ENCODE results near the gene LAMTOR1. TPM values are rescaled to one million over a fixed set of nuclear protein-coding genes. Genes with fewer than 3 reads are reported as not detected.

The LAMTOR1 gene
- total and polyA plus RNA-seq, 4 donors, result 51.2 to 231 (median 111) TPM

- DNase-seq, result no peak
- 97 to 98% methylated on average over 2 of the region's 2 CpGs for WGBS, 2 donors
- TF ChIP-seq CTCF (IDR thresholded peaks at IDR 0.05; ENCODE audit: control extremely low read depth, extremely low read depth), result no peak
- Histone ChIP-seq H3K4me1 (ENCODE audit: control insufficient read depth in 5 of 5, insufficient read depth in 5 of 5, low read length in 5 of 5) (peaks cover 0 to 5% (median 0%) of the 10 kb centered on the region in 5 donors), H3K9me3 (ENCODE audit: control insufficient read depth in 4 of 4, insufficient read depth in 3 of 4, low read length in 3 of 4) (peaks cover 0 to 2% (median 0%) of the 10 kb centered on the region in 4 donors), H3K36me3 (ENCODE audit: control insufficient read depth in 4 of 4, insufficient read depth in 4 of 4, low read length in 4 of 4) (no peaks in the 10 kb centered on the region), H3K4me3 (no peak overlapping the region), H3K27me3 (ENCODE audit: control insufficient read depth in 3 of 3, insufficient read depth in 3 of 3, low read length in 2 of 3) (no peaks in the 10 kb centered on the region), H3K27ac (ENCODE audit: low read depth in 1 of 2, low read length in 1 of 2) (no peak overlapping the region), H3K9ac (ENCODE audit: insufficient read depth in 1 of 2, low read length in 2 of 2) (no peak overlapping the region)
- ATAC-seq (ENCODE audit: insufficient read depth, low FRiP score), result no peak
Measured at GRCh38 chr11:72140661-72141060, 37.6 kb upstream of the LAMTOR1 start.

GRCh38 chr11:72139500-72139899, 36.4 kb upstream of the LAMTOR1 start:
- 94 to 95% methylated on average over 11 of the region's 11 CpGs for WGBS, 2 donors
- Histone ChIP-seq H3K27me3 (ENCODE audit: control insufficient read depth in 3 of 3, insufficient read depth in 3 of 3, low read length in 2 of 3) (no peaks in the 10 kb centered on the region), H3K9ac (ENCODE audit: insufficient read depth in 1 of 2, low read length in 2 of 2) (no peak overlapping the region), H3K9me3 (ENCODE audit: control insufficient read depth in 4 of 4, insufficient read depth in 3 of 4, low read length in 3 of 4) (peaks cover 0 to 2% (median 0%) of the 10 kb centered on the region in 4 donors), H3K27ac (ENCODE audit: low read depth in 1 of 2, low read length in 1 of 2) (no peak overlapping the region), H3K4me3 (no peak overlapping the region), H3K36me3 (ENCODE audit: control insufficient read depth in 4 of 4, insufficient read depth in 4 of 4, low read length in 4 of 4) (no peaks in the 10 kb centered on the region), H3K4me1 (ENCODE audit: control insufficient read depth in 5 of 5, insufficient read depth in 5 of 5, low read length in 5 of 5) (peaks cover 0 to 5% (median 0%) of the 10 kb centered on the region in 5 donors)
- no peak for TF ChIP-seq CTCF (IDR thresholded peaks at IDR 0.05; ENCODE audit: control extremely low read depth, extremely low read depth)
- ATAC-seq (ENCODE audit: insufficient read depth, low FRiP score), result no peak
- DNase-seq, result no peak

- Histone ChIP-seq H3K4me3 (no peak overlapping the region), H3K9me3 (ENCODE audit: control insufficient read depth in 4 of 4, insufficient read depth in 3 of 4, low read length in 3 of 4) (peaks cover 0 to 2% (median 0%) of the 10 kb centered on the region in 4 donors), H3K27me3 (ENCODE audit: control insufficient read depth in 3 of 3, insufficient read depth in 3 of 3, low read length in 2 of 3) (no peaks in the 10 kb centered on the region), H3K9ac (ENCODE audit: insufficient read depth in 1 of 2, low read length in 2 of 2) (no peak overlapping the region), H3K4me1 (ENCODE audit: control insufficient read depth in 5 of 5, insufficient read depth in 5 of 5, low read length in 5 of 5) (peaks cover 0 to 5% (median 0%) of the 10 kb centered on the region in 5 donors), H3K27ac (ENCODE audit: low read depth in 1 of 2, low read length in 1 of 2) (no peak overlapping the region), H3K36me3 (ENCODE audit: control insufficient read depth in 4 of 4, insufficient read depth in 4 of 4, low read length in 4 of 4) (no peaks in the 10 kb centered on the region)
- DNase-seq (peak; percentile 10 to 44 (median 42)), ATAC-seq (ENCODE audit: insufficient read depth, low FRiP score) (no peak)
- WGBS, 2 donors, result 79 to 84% methylated on average over 12 of the region's 12 CpGs
- no peak for TF ChIP-seq CTCF (IDR thresholded peaks at IDR 0.05; ENCODE audit: control extremely low read depth, extremely low read depth)
Measured at GRCh38 chr11:72138821-72139390, 35.8 kb upstream of the LAMTOR1 start.
